Activated effector memory CD4-positive, alpha-beta T cell treated with Interleukin-2 at 50 U/mL for 16 hours (primary cell): Measurements from ENCODE around the gene SCD.
"Not testable (repeated sequence)": the region's sequence is repeated elsewhere in the genome, so short reads cannot be mapped to it uniquely, and the experiment has no call there.

ENCODE experiments used
- DNase-seq: peaks from one replicate; pipeline ENCODE4 v3.0.0-alpha.2; 2020

Gene SCD

DNA sequence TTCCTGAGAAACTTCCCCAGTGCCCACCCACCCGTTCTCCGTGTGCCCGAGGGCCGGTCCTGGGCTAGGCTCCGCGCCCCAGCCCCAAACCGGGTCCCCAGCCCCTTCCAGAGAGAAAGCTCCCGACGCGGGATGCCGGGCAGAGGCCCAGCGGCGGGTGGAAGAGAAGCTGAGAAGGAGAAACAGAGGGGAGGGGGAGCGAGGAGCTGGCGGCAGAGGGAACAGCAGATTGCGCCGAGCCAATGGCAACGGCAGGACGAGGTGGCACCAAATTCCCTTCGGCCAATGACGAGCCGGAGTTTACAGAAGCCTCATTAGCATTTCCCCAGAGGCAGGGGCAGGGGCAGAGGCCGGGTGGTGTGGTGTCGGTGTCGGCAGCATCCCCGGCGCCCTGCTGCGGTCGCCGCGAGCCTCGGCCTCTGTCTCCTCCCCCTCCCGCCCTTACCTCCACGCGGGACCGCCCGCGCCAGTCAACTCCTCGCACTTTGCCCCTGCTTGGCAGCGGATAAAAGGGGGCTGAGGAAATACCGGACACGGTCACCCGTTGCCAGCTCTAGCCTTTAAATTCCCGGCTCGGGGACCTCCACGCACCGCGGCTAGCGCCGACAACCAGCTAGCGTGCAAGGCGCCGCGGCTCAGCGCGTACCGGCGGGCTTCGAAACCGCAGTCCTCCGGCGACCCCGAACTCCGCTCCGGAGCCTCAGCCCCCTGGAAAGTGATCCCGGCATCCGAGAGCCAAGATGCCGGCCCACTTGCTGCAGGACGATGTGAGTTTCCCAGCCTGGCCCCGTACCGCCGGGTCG, at the start of gene SCD:
TSS of gene SCD (plus strand) at position 469 of the 803 bp plus-strand sequence. CDS start at position 741, 272 bp downstream.
- peak; percentile 65 for DNase-seq

DNA sequence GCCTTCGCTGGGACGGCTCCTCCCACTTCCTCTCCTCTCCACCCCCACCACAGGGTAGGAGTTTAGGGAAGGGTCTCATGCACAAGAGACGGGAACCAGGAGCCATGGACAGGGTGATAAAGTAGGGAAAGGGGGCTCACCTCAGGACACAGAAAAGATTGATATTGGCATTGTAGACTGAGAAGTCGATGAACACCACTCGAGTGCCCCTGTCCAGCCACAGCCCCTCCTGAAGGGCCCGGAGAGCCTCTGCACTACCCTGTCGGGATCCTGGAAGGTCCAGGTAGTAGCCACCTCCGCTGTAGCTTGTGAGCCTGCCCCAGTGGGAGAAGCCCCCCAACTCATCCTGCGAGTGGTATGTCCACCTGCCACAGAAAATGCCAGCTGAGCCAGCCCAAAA, 49.8 kb upstream of the SCD start:
- DNase-seq = no peak

DNA sequence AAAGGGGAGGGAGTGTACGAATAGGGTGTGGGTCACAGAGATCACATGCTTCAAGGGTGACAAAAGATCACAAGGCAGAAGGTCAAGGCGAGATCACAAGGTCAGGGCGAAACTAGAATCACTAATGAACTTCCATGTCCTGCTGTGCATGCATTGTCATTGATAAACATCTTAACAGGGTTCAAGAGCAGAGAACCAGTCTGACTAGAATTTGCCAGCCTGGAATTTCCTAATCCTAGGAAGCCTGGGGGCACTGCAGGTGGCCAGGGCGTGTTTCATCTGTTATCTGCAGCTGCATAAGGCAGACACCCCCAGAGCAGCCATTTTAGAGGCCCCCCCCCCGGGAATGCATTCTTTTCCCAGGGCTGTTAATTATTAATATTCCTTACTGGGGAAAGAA, 45.9 kb upstream of the SCD start:
- not testable (repeated sequence) for DNase-seq

DNA sequence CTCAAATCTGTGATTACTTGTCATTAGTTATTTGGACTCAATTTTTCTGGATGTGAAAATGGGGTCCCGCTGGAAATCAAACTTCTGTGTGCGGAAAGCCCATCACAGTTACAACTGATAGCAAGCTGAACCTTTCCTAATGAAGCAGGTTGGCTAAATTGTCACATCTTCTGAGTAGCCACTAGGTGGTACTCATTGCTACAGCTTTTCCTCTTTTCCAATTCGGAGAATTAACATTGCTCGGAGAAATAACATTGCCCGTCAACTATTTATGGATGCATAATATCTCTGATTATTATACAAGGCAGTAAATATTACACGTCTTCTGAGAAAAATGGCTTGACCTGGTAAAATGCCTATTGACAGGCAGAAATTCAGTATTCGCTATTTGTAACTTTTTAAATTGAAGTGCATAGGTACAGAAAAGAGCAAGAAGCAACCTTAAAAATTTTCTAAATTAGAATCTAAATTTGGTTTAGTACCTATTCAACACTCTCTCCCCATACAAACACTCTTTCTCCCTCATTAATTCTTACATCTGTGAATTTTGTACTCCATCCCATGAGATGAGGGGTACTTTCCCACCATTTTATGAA, 43.2 kb upstream of the SCD start:
- DNase-seq = no peak

DNA sequence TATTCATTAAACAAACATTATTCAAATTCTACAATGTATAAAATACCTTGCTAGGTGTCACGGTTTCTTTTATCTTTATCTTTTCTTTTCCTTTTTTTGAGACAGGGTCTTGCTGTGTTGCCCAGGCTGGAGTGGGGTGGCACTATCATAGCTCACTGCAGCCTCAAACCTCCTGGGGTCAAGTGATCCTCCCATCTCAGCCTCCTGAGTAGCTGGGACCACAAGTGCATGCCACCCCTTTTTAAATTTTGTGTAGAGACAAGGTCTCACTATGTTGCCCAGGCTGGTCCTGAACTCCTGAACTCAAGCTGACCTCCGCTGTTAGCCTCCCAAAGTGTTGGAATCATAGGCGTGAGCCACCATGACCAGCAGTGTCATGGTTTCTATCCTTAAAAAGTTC, 42.6 kb upstream of the SCD start:
- DNase-seq = no peak

DNA sequence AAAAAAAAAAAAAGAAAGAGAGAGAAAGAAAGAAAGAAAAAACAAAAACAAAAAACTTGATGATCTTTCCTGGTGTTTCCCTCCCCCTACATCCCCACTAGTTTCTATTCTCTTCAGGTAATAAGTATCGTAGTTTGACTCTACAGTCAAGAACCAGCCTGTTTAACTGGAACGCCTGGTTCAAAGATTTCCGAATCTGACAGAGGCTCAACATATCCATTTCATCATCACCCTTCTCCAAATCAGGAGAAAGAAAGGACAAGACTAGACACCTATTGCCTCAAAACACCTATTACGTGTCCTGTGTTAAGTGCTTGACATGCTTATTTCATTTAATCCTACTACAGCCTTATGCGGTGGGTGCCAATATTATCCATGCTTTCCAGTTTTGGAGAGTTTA, 40.2 kb upstream of the SCD start:
- no peak for DNase-seq

DNA sequence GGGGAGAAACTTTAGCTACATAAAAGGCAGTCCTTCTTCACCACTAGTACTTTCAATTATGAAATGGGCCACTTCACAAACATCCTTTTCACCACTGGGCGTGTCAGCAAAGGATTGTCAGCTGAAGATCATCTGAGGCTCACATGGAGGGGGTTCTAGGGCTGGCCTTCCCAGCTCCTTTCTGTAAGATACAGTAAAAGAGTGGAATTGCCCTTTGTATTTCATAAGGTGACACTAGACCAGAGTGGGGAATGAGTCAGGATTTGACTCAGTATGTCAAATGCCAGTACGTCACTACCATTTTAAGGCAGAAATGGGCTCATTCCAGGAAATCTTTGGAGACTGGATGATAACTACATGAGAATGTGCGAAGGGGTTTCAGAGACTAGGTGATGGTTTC, 39.3 kb upstream of the SCD start:
- no peak for DNase-seq

DNA sequence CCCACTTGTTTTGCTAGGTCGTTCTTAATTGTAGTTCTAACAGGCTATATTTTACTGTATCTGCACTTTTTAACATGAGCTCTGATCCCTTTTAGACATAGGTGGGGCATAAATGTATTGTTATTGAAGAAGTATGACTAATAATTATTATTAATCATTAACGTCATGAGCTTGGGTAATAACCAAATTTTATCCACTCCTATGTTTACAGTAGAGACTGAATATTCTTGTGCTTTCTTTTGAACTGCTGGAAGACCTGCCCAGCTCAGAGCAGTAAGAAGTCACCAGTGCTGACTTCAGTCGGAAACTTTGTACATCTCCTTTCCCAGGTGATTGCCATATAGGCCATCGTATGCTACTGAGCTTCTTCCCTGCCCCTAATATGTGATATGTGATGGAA, 35.7 kb upstream of the SCD start:
- no peak for DNase-seq

DNA sequence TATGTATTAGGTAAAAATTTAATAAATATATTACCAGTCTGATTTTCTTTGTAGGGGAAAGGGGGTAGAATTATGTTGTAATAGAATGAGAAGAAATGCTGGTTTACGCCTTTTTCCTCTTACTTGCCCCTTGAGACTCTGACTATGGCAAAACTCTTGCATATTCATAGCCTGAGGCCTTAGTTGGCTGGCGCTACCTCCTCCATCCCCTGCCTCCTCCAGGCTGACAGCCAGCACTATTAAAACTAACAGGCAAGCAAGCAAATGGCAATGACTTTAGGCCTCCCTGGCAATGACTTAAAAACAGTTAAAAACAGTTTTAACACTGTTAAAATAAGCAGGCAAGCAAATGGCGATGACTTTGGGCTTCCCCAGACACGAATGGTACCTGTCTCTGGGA, 31.4 kb upstream of the SCD start:
- no peak for DNase-seq

DNA sequence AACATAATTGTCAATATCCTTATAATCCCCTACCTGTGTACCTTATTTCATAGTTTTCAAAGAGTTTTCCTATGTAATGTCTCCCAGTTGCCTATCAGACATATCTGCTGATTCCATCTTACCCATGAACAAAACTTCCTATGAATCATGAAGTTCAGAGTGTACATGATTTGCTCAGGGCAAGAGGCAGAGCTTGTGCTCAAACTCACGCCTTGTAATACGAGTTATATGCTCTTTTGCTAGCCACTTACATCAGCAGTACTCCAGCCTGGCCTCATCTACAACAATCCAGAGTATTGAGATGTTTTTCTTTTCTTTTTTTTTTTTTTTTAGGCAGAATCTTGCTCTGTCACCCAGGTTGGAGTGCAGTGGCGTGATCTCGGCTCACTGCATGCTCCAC, 28.8 kb upstream of the SCD start:
- DNase-seq = no peak

DNA sequence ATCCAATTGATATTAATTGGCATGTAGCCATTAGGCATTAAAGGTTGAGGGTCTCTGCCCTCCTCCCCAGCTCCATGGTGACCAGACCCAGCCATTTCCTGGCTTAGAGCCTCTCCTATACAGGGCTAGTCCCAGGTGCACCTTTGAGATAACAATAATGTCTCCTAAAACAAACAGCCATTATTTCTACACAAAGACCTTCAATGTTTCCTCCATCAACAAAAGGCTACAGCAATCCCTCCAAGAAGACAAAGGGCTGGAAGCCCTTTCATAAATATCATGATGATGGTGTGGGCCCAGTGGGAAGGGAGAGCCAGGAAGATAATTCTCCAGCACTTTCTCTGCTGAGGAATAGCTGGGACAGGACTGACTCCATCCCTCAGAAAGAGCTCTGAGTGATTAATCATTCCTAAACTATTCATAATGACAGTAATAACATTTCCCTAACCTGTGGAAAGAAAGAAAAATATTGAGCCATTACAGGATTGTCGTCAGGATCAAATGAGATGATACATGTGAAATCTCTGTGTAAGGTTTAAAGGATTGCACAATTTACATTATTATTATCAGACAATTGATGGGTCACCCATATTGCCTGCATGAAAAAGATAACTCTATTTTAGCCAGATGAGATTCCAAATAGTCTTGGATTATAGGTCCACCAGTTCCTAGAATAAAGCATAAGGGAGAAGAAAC, 27.2 kb upstream of the SCD start:
- DNase-seq = no peak

DNA sequence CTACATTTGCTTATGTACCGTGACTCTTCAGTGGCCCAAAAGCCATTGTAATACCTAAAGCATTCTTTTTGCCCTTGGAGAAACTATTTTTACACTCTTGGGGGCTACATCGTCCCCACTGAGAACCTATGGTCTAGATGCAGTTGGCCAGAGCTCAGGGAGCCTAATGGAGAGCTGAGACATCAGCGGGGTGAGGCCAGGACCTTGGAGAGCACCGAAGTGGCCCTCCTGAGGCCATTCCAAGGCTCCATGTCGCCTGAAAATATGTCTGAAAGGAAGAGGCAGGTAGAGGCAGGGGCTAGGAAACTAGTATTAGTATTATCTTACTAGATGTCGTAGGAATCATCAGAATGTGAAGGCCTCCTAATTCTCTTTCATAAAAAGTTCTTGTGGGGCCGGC, 21.9 kb upstream of the SCD start:
- DNase-seq = no peak

DNA sequence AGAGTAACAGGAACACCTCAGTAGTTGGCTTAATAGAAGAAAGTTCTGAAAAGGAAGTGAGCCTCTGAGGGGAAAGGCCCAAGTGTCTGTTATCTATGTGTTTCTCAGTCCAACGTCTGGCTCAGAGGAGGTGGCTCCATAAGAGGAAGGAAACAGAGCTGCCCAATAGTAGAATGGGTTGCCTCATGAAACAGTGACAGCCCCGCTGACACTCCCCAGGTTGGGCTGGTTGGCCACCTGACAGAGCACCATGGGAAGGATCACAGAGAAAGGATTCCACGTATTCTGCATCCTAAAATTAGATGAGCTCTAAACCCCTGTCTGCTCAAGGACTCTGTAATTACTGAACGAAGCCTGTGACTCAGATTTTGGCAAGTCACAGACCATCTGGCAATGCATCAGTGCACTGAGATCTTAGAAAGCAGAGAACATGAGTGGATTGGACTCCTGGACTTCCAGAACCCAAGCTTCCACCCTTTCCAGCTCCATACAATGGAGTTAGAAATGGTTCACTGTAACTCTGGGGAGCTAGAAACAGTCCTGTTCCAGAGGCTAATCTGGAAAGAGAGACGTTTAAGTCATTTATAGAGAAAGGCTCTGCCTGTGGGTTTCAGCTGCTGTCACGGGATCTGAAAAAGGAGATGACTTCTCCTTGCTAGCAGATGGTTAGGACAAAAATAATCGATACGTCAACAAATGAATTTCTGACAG, 19.9 kb upstream of the SCD start:
- DNase-seq = no peak

DNA sequence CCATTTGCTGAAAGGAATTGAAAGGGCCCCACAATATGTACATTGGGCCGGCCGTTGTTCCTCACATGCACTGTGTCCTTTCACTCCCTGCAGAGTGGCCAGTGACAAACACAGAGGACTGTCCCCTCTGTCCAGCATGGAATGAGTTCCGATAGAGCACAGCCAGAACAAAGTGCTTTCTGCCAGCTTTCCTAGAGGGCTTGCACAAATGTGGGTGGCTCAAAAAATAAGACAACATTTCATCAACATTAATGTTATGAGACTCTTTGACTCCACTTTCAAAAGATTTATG, 19.4 kb upstream of the SCD start:
- no peak for DNase-seq

DNA sequence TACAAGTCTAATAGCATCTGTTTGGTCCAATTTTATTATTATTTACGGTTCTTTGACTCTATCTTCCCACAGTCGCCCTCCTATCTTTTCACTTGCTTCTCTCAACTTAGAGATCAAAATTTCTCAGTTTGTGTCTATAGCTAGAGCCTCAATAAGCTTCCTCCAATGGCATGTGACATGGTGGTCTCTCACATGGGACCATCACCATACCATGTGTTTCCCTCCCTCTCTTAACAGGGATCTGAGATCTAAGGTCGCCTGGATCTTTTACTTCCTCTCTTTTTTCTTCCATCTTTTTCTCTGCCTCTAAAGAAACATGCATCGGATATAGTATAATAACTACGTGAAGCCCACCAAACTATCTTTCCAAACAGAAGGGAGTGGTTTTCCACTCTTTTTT, 18.8 kb upstream of the SCD start:
- DNase-seq = no peak

DNA sequence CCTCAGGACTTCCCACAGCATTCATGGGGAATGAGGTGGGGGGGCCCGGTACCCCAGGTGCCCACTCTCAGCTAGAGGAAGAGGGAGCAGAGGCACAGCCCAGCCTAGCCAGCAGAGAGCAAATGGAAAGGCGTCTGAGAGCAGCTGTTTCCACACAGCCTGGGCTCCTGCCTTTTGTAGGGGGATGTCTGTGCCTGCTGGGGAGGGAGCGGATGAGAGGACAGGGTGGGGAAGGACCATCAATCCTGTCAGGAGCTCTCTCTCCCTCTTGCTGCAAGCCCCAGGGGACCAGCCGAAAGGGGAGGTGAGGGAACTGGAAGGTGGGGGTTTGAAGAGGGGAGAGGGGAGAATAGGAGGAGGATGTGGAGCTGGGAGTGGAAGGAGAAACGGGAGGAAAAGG, 17.0 kb upstream of the SCD start, which contains the start of gene PKD2L1:
TSS of gene PKD2L1 (minus strand) at position 150 of the 400 bp plus-strand sequence. CDS start at position 25, 125 bp downstream.
- DNase-seq = no peak

DNA sequence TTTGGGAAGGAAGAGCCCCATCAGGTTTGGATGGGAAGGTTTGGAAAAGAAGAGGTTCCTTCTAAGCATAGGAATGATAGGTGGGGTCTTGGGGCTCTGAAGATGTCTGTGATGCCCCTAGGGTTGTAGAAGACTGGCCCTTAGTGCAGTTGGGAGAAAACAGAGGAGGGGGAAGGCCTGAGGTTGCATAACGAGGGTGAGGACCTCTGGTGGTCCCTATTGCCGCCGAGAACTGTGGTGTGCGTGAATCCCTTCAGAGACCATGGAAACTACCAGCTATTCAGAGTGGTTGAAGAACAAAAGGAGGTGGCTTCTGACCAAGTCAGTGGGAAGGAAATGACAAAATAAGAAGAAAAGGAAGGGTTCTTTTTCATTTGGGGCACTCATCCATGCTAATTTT, 13.9 kb upstream of the SCD start:
- DNase-seq = no peak

DNA sequence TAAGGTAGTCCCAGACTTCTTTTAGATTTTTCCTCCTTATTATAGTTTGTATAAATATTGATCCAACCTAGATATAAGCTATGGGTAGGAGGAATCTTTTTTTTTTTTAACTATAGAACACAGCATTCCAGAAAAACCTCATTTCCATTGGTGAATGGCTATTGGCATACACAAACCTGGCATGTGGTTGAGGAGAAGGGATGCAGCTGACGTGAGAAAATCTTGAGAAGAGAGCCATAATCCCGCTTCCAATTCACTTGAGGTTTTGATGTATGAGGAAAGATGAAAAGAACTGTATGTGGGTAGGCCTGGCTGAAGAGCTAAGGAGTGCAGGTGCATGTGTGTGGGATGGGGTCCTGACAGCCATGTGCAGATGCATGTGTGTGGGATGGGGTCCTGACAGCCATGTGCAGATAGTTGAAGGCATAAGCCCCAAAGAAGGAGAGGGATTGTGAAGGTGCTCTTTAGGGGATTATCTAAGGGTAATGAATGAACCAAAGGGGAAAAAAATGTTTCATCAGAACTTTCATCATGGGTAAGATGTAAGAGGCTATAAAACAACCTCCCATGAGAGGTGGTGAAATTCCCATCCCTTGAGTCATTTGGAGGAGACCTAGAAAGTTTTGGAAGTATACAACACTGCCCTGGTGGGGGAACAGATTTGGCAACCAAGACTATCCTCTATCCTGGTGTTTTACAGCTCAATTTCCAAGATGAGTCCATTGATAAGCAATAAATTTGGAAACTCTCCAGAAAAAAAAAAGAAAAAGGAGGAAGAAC, 13.2 kb upstream of the SCD start:
- DNase-seq = no peak

DNA sequence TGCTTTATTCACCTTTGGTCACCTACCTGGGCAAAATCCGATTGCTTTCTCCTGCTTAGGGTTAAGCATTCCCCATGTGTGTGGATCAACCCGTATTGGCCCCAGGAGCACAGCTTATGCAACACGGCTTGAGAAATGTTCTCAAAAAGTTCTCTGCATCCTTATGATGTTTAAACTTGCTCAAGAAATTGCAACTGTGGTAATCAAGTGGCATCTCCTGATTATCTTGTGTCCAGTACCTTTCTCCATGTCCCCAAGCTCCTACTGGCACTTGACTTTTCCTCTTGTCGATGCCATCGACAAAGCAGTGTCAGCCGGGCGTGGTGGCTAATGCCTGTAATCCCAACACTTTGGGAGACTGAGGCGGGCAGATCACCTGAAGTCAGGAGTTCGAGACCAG, 12.3 kb upstream of the SCD start:
- DNase-seq = no peak

DNA sequence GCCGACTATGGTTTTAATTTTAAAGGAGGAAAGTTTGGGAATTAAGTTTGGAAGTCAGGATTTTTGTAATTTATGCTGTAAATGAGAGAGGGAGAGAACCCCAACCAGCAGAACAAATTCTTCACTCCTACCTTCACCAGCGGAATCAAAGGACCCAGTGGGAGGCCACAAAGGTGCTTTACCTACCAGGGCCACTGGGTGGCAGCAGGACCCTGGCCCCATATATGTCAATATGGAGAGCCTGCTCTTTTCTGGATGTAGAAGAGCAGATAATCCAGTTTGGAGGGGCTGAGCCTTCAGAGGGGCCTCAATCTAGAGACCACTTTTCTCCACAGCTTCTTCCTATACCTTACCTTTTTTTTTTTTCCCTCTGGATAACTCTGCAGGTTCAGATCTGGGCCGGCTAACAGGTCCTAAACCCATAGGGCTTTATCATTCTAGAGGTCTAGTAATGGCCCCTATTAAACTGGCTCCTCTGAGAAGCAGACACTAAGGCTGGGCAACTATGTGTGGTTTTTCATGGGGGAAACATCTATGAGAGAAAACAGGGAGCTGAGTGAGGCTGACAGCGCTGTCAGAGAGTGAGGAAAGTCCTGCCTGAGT, 8.5 kb upstream of the SCD start:
- peak; percentile 66 for DNase-seq

DNA sequence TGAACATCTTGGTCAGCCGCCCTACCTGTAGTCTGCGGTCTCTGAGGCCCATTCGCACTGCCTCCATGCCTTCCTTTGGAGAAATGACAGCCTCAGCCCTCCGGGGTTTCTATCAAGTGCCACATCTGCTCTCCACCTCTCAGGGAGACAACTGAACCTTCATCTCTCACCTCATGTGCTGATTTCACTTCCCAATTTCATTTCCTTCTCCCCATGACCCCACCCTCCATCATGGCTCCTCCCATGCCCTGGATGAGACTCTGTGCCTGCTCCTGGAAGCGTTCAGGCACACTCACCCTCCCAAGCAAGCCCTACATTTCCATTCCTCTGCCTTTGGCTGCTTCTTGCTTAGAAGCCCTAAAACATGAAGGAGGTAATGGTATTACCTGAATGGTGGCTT, 7.8 kb upstream of the SCD start:
- DNase-seq = no peak
